GM21423 (cell line): ENCODE results near the gene NUS1.
"Not testable (repeated sequence)": the region's sequence is repeated elsewhere in the genome, so short reads cannot be mapped to it uniquely, and the experiment has no call there.

Experiments used
- ATAC-seq: cut with Tn5 transposase; IDR thresholded peaks from one replicate; pipeline ENCODE4 v1.9.1; 2021; ENCODE audit warnings: mild to moderate bottlenecking, moderate library complexity; ENCODE audit not compliant: unreplicated experiment

NUS1 gene

GRCh38 chr6:117706936-117707509 lies 31.8 kb downstream of the NUS1 start:
- not testable (repeated sequence) for ATAC-seq

- no peak for ATAC-seq
Measured at GRCh38 chr6:117711369-117711768, 36.1 kb downstream of the NUS1 start.

GRCh38 chr6:117718895-117719294 lies 43.6 kb downstream of the NUS1 start:
- ATAC-seq = no peak

GRCh38 chr6:117721520-117721919 lies 46.3 kb downstream of the NUS1 start:
- ATAC-seq = not testable (repeated sequence)

- ATAC-seq = no peak
Measured at GRCh38 chr6:117728626-117729025, 53.4 kb downstream of the NUS1 start.

- no peak for ATAC-seq
Measured at GRCh38 chr6:117729613-117730012, 54.3 kb downstream of the NUS1 start.

- ATAC-seq = no peak
Measured at GRCh38 chr6:117733341-117733740, 58.1 kb downstream of the NUS1 start.

GRCh38 chr6:117739869-117740268 lies 64.6 kb downstream of the NUS1 start:
- ATAC-seq = no peak

GRCh38 chr6:117740605-117741004 lies 65.3 kb downstream of the NUS1 start:
- ATAC-seq = no peak

GRCh38 chr6:117750675-117751074 lies 75.4 kb downstream of the NUS1 start:
- not testable (repeated sequence) for ATAC-seq
